ENCODE measurements around the gene DNAH8. TPM values are rescaled to one million over a fixed set of nuclear protein-coding genes. Genes with fewer than 3 reads are reported as not detected.

DNAH8 gene
- total and polyA plus RNA-seq, 10 donors, result 0.20 to 15.6 (median 5.2) TPM

DNA sequence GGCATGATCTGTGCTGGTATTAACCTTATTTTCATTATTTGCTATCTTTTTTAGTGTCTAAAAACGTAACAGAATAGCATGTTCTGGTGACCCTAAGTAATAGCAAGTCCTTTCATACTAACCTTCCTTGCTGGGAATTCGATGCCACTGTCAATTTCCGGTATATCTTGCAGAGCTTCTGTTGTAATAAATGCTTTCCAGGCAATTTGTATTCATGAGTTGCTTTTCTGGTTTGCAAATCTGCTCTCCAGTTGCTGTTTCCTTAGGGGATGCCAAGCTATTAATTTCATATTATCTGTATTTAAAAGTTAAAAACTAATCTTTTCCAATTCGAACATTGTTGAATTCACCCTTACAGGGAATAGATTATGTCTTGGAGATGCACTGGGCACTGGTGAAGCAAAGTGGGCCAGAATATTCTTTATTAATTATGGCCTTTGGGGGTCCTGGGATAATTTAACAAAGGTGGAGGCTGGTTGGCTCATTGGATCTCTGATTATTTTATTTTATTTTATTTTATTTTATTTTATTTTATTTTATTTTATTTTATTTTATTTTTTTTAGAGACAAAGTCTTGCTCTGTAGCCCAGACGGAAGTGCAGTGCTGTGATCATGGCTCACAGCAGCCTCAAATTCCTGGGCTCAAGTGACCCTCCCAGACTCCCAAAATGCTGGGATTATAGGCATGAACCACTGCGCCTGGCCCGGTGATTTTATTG, 209.8 kb downstream of the DNAH8 start:
- no peak for TF ChIP-seq POLR2AphosphoS5 (IDR thresholded peaks at IDR 0.05)
- TF ChIP-seq POLR2A (IDR thresholded peaks at IDR 0.05), result no peak
- TF ChIP-seq, protein P1, sequence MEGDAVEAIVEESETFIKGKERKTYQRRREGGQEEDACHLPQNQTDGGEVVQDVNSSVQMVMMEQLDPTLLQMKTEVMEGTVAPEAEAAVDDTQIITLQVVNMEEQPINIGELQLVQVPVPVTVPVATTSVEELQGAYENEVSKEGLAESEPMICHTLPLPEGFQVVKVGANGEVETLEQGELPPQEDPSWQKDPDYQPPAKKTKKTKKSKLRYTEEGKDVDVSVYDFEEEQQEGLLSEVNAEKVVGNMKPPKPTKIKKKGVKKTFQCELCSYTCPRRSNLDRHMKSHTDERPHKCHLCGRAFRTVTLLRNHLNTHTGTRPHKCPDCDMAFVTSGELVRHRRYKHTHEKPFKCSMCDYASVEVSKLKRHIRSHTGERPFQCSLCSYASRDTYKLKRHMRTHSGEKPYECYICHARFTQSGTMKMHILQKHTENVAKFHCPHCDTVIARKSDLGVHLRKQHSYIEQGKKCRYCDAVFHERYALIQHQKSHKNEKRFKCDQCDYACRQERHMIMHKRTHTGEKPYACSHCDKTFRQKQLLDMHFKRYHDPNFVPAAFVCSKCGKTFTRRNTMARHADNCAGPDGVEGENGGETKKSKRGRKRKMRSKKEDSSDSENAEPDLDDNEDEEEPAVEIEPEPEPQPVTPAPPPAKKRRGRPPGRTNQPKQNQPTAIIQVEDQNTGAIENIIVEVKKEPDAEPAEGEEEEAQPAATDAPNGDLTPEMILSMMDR (IDR thresholded peaks at IDR 0.05 in 8 of 11, conservative IDR thresholded peaks at IDR 0.05 in 3 of 11), result no peak
- no peaks in the 10 kb centered on the region for H3K36me3 ChIP-seq
- DNase-seq, result no peak
- H3K9me3 ChIP-seq, result no peaks in the 10 kb centered on the region
- WGBS, 5 donors, result 86 to 92% (median 88%) methylated on average over 7 of the region's 7 CpGs
- intact Hi-C loops (cut with DNase I; ENCODE audit: low total_unique reads), result no loop called here
- H3K27ac ChIP-seq, result no peak overlapping the region
- no peak overlapping the region for H3K4me3 ChIP-seq
- H3K27me3 ChIP-seq (replicated peaks in 1 of 7), result peaks cover 0 to 16% (median 0%) of the 10 kb centered on the region in 7 donors
- no peaks in the 10 kb centered on the region for H3K4me1 ChIP-seq

GRCh38 chr6:38929560-38929959, 214.4 kb downstream of the DNAH8 start:
- 76 to 84% (median 80%) methylated on average over 5 of the region's 5 CpGs for WGBS, 5 donors
- Histone ChIP-seq H3K4me1 (no peaks in the 10 kb centered on the region), H3K27ac (no peak overlapping the region), H3K9me3 (no peaks in the 10 kb centered on the region), H3K27me3 (replicated peaks in 1 of 7) (peaks cover 0 to 16% (median 0%) of the 10 kb centered on the region in 7 donors), H3K4me3 (no peak overlapping the region), H3K36me3 (no peaks in the 10 kb centered on the region)
- intact Hi-C loops (cut with DNase I; ENCODE audit: low total_unique reads), result no loop called here
- TF ChIP-seq POLR2AphosphoS5 (IDR thresholded peaks at IDR 0.05) (no peak), POLR2A (IDR thresholded peaks at IDR 0.05) (no peak)
- TF ChIP-seq, protein P1 (IDR thresholded peaks at IDR 0.05 in 8 of 11, conservative IDR thresholded peaks at IDR 0.05 in 3 of 11), result no peak
- DNase-seq, result no peak

GRCh38 chr6:38933426-38933825, 218.3 kb downstream of the DNAH8 start:
- Histone ChIP-seq H3K9me3 (no peaks in the 10 kb centered on the region), H3K36me3 (no peaks in the 10 kb centered on the region), H3K27ac (no peak overlapping the region), H3K4me1 (no peaks in the 10 kb centered on the region), H3K27me3 (replicated peaks in 1 of 7) (peaks cover 0 to 10% (median 0%) of the 10 kb centered on the region in 7 donors), H3K4me3 (no peak overlapping the region)
- no peak for DNase-seq
- intact Hi-C loops (cut with DNase I; ENCODE audit: low total_unique reads), result no loop called here
- WGBS, 5 donors, result 69 to 88% (median 80%) methylated on average over 3 of the region's 3 CpGs
- TF ChIP-seq POLR2AphosphoS5 (IDR thresholded peaks at IDR 0.05) (no peak), POLR2A (IDR thresholded peaks at IDR 0.05) (no peak)
- TF ChIP-seq, protein P1 (IDR thresholded peaks at IDR 0.05 in 8 of 11, conservative IDR thresholded peaks at IDR 0.05 in 3 of 11), result no peak

GRCh38 chr6:38935051-38935450, 219.9 kb downstream of the DNAH8 start:
- WGBS, 5 donors, result 85 to 96% (median 93%) methylated on average over 1 of the region's 1 CpG
- Histone ChIP-seq H3K27me3 (replicated peaks in 1 of 7) (no peaks in the 10 kb centered on the region), H3K27ac (no peak overlapping the region), H3K9me3 (no peaks in the 10 kb centered on the region), H3K4me3 (no peak overlapping the region), H3K4me1 (no peaks in the 10 kb centered on the region), H3K36me3 (no peaks in the 10 kb centered on the region)
- intact Hi-C loops (cut with DNase I; ENCODE audit: low total_unique reads), result no loop called here
- TF ChIP-seq POLR2AphosphoS5 (IDR thresholded peaks at IDR 0.05) (no peak), POLR2A (IDR thresholded peaks at IDR 0.05) (no peak)
- TF ChIP-seq, protein P1 (IDR thresholded peaks at IDR 0.05 in 8 of 11, conservative IDR thresholded peaks at IDR 0.05 in 3 of 11), result no peak
- no peak for DNase-seq

All from spleen (tissue), 11 donors.